PC-9 (cell line): ENCODE measurements around the gene DERL3.

ENCODE experiments used
- CTCF ChIP-seq: fragments of 200-600 bp; sonication (generic); conservative IDR thresholded peaks from 2 replicates; pipeline ENCODE4 v1.6.1; 2017; ENCODE audit warnings: mixed run types, antibody characterized with exemption, mild to moderate bottlenecking, moderate library complexity
- EZH2 ChIP-seq: fragments of 200-600 bp; sonication (generic); IDR thresholded peaks from 2 replicates; pipeline ENCODE4 v1.8.0; 2017; ENCODE audit warnings: antibody characterized with exemption, low read depth

- TF ChIP-seq CTCF (no peak), EZH2 (no peak)
Measured at GRCh38 chr22:23859201-23859600, 20.4 kb upstream of the DERL3 start.
